Mesothelial cell of epicardium (in vitro differentiated cells): ENCODE data around the gene ZNF618. TPM values are rescaled to one million over a fixed set of nuclear protein-coding genes. Genes with fewer than 3 reads are reported as not detected.

ENCODE experiments used
- DNase-seq, 2 experiments: peaks; one replicate each; pipeline ENCODE4 v3.0.0; 2021; ENCODE audit warnings: low spot score in 2 of 2; ENCODE audit not compliant: unreplicated experiment in 2 of 2
- H3K27ac Mint-ChIP-seq: 2 replicates; pipeline ENCODE4 v1.8.0; 2021; ENCODE audit warnings: mixed read lengths
- H3K27me3 Mint-ChIP-seq: 2 replicates; pipeline ENCODE4 v1.8.0; 2021; ENCODE audit warnings: low read depth, mixed read lengths
- H3K36me3 Mint-ChIP-seq: 2 replicates; pipeline ENCODE4 v1.8.0; 2021; ENCODE audit warnings: mixed read lengths
- H3K4me1 Mint-ChIP-seq: 2 replicates; pipeline ENCODE4 v1.8.0; 2021; ENCODE audit warnings: mixed read lengths
- H3K4me3 Mint-ChIP-seq: 2 replicates; pipeline ENCODE4 v1.8.0; 2021; ENCODE audit warnings: mild to moderate bottlenecking, moderate library complexity, mixed read lengths
- H3K9me3 Mint-ChIP-seq: 2 replicates; pipeline ENCODE4 v1.8.0; 2021; ENCODE audit warnings: mixed read lengths
- total RNA-seq: library from RNA; stranded (reverse); gene quantifications from 3 replicates; pipeline ENCODE4 v1.2.1, GENCODE V29; 2021
- TF ChIP-seq, protein P1 (sequence below): fragments of 200-600 bp; sonication (generic); IDR thresholded peaks from one replicate; pipeline ENCODE4 v1.5.0; 2021; ENCODE audit warnings: antibody characterized with exemption; ENCODE audit not compliant: unreplicated experiment

The ZNF618 gene
- total RNA-seq, 1 donor from 2014 or later = 78.9 TPM

GRCh38 chr9:114070188-114071103 is 194.3 kb downstream of the ZNF618 start:
- H3K36me3 Mint-ChIP-seq = no peaks in the 10 kb centered on the region
- no peak overlapping the region for H3K27ac Mint-ChIP-seq
- peaks cover 36% of the 10 kb centered on the region for H3K27me3 Mint-ChIP-seq
- TF ChIP-seq, protein P1, sequence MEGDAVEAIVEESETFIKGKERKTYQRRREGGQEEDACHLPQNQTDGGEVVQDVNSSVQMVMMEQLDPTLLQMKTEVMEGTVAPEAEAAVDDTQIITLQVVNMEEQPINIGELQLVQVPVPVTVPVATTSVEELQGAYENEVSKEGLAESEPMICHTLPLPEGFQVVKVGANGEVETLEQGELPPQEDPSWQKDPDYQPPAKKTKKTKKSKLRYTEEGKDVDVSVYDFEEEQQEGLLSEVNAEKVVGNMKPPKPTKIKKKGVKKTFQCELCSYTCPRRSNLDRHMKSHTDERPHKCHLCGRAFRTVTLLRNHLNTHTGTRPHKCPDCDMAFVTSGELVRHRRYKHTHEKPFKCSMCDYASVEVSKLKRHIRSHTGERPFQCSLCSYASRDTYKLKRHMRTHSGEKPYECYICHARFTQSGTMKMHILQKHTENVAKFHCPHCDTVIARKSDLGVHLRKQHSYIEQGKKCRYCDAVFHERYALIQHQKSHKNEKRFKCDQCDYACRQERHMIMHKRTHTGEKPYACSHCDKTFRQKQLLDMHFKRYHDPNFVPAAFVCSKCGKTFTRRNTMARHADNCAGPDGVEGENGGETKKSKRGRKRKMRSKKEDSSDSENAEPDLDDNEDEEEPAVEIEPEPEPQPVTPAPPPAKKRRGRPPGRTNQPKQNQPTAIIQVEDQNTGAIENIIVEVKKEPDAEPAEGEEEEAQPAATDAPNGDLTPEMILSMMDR = no peak
- no peaks in the 10 kb centered on the region for H3K4me1 Mint-ChIP-seq
- no peaks in the 10 kb centered on the region for H3K9me3 Mint-ChIP-seq
- no peak for DNase-seq
- no peak overlapping the region for H3K4me3 Mint-ChIP-seq

- Mint-ChIP-seq H3K27me3 (peaks cover 40% of the 10 kb centered on the region), H3K9me3 (no peaks in the 10 kb centered on the region), H3K4me3 (no peak overlapping the region), H3K4me1 (no peaks in the 10 kb centered on the region), H3K27ac (no peak overlapping the region), H3K36me3 (no peaks in the 10 kb centered on the region)
- TF ChIP-seq, protein P1 = no peak
- DNase-seq = no peak
Measured at GRCh38 chr9:114071197-114071795, 195.2 kb downstream of the ZNF618 start.

- no peak for DNase-seq
- H3K36me3 Mint-ChIP-seq = no peaks in the 10 kb centered on the region
- H3K9me3 Mint-ChIP-seq = no peaks in the 10 kb centered on the region
- H3K27ac Mint-ChIP-seq = no peak overlapping the region
- no peaks in the 10 kb centered on the region for H3K4me1 Mint-ChIP-seq
- TF ChIP-seq, protein P1 = no peak
- H3K27me3 Mint-ChIP-seq = peaks cover 44% of the 10 kb centered on the region
- H3K4me3 Mint-ChIP-seq = no peak overlapping the region
Measured at GRCh38 chr9:114072184-114073140, 196.4 kb downstream of the ZNF618 start.

DNA sequence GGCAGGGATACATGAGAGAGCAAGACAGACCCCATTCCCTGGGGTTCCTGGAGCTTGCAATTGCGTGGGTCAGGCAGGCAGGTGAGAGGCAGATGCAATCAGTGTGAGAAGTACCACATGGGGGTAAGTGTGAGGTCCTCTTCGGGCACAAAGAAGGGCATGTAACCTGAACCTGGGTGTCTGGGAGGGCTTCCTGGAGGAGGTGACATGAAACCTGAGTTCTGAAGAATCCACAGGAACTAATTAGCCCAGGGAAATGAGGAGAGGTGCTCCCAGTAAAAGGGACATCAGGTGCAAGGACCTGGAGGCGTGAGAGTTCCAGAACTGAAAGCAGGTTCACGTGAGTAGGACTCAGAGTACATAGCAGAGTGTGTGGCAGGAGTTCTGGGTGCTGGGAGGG is 199.5 kb downstream of the ZNF618 start:
- no peaks in the 10 kb centered on the region for H3K4me1 Mint-ChIP-seq

More for the DNA sequence above, 199.5 kb downstream of the ZNF618 start:
- Mint-ChIP-seq H3K36me3 (no peaks in the 10 kb centered on the region), H3K27me3 (peaks cover 36% of the 10 kb centered on the region), H3K4me3 (no peak overlapping the region), H3K27ac (no peak overlapping the region), H3K9me3 (no peaks in the 10 kb centered on the region)
- TF ChIP-seq, protein P1 = no peak
- no peak for DNase-seq
